COLO829 (cell line): ENCODE measurements around the gene LYSET.
A peak's percentile ranks its signal among the peaks of the same experiment; 100 is the strongest.
"Not testable (repeated sequence)": the region's sequence is repeated elsewhere in the genome, so short reads cannot be mapped to it uniquely, and the experiment has no call there.

Experiments used
- DNase-seq: peaks from one replicate; pipeline ENCODE4 v3.0.0; 2012; ENCODE audit warnings: low spot score

The LYSET gene

GRCh38 chr14:93168610-93169009, 16.5 kb upstream of the LYSET start:
- not testable (repeated sequence) for DNase-seq

GRCh38 chr14:93169619-93170018, 15.5 kb upstream of the LYSET start:
- not testable (repeated sequence) for DNase-seq

- not testable (repeated sequence) for DNase-seq
These were observed 15.0 kb upstream of the LYSET start for GRCh38 chr14:93170141-93170540.

GRCh38 chr14:93171376-93171775, 13.7 kb upstream of the LYSET start:
- no peak for DNase-seq

GRCh38 chr14:93173943-93174395, 11.1 kb upstream of the LYSET start:
- no peak for DNase-seq

- not testable (repeated sequence) for DNase-seq
These were observed 10.4 kb upstream of the LYSET start for GRCh38 chr14:93174731-93175130.

- DNase-seq: no peak
These were observed 9.6 kb upstream of the LYSET start for GRCh38 chr14:93175492-93175891.

- no peak for DNase-seq
These were observed 1.4 kb upstream of the LYSET start for GRCh38 chr14:93183596-93184317.

- DNase-seq: no peak
These were observed 218 bp downstream of the LYSET start for GRCh38 chr14:93185349-93185720.

- DNase-seq: no peak
These were observed 1.3 kb downstream of the LYSET start for GRCh38 chr14:93186466-93186865.

- DNase-seq: no peak
These were observed 1.8 kb downstream of the LYSET start for GRCh38 chr14:93186956-93187355.

GRCh38 chr14:93195316-93195999, 10.3 kb downstream of the LYSET start:
- DNase-seq: no peak

GRCh38 chr14:93199031-93199430, 13.9 kb downstream of the LYSET start:
- DNase-seq: no peak

GRCh38 chr14:93200553-93200952, 15.4 kb downstream of the LYSET start:
- no peak for DNase-seq

GRCh38 chr14:93201155-93201704, 16.1 kb downstream of the LYSET start:
- DNase-seq: no peak

GRCh38 chr14:93206793-93207467, 21.8 kb downstream of the LYSET start, which contains the start of the genes GON7 and UBR7:
Gene GON7, minus strand, starts transcription at chr14:93207065. Its CDS starts 28 bp downstream, at chr14:93207037.
Gene UBR7, plus strand, starts transcription at chr14:93207256. Its CDS starts 36 bp downstream, at chr14:93207292.
- peak; percentile 97 for DNase-seq

- DNase-seq: no peak
These were observed 22.6 kb downstream of the LYSET start for GRCh38 chr14:93207468-93208308.

- no peak for DNase-seq
These were observed 27.3 kb downstream of the LYSET start for GRCh38 chr14:93212432-93212831.

GRCh38 chr14:93214598-93214997, 29.5 kb downstream of the LYSET start:
- DNase-seq: no peak

- DNase-seq: peak; percentile 29
These were observed 34.1 kb downstream of the LYSET start for GRCh38 chr14:93219103-93219726.

GRCh38 chr14:93220509-93220908, 35.4 kb downstream of the LYSET start:
- no peak for DNase-seq
